Activated CD4-positive, CD25-positive, alpha-beta regulatory T cell treated with anti-CD3 and anti-CD28 coated beads, Interleukin-2, amount 50 U/mL, for 72 hours (primary cell): Measurements from ENCODE around the gene PPFIBP1.
"Not testable (repeated sequence)": the region's sequence is repeated elsewhere in the genome, so short reads cannot be mapped to it uniquely, and the experiment has no call there.

ENCODE experiments used
- DNase-seq: peaks from one replicate; pipeline ENCODE4 v3.0.0; 2021

Gene PPFIBP1

GRCh38 chr12:27730097-27730588, 206.1 kb downstream of the PPFIBP1 start:
- no peak for DNase-seq

DNA sequence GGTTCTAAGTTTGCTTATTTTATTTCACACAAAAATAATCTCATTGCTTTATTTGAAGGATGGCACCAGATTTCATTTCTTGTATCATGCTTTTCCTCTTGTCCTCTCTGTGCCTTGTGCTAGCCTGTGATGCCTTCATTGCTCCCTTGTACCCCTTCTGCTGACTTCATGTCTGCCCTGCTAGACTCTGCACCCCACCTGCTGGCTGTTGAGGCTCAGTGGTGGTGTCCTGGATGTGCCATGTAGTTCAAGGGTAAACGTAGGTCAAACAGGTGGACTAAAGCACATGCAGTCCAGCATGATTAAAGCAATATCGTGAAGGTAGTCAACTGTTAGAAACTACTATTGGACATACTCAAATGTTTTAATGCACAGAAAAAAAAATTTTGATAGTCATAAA, 208.3 kb downstream of the PPFIBP1 start:
- DNase-seq = no peak

GRCh38 chr12:27733052-27733656, 209.1 kb downstream of the PPFIBP1 start:
- no peak for DNase-seq

DNA sequence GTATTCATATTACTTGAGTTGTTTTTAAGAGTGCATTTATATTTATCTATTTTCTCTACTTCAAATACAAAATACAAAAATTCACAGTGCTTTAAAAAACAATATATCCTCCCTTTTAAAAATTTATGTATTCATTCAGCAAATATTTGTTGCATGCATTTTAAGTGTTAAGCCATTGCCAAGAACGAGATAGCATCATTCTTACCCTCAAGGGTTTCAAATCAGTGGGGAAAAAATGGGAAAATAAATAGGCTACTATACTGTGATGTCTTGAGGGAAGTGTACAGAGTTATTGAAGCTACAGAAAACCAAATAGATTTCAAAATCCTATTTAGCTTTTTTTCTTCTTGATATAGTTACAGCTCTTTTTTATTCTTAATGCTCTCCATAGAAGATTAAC, 209.8 kb downstream of the PPFIBP1 start:
- no peak for DNase-seq

- not testable (repeated sequence) for DNase-seq
Observed at GRCh38 chr12:27734321-27734720, 210.3 kb downstream of the PPFIBP1 start.

DNA sequence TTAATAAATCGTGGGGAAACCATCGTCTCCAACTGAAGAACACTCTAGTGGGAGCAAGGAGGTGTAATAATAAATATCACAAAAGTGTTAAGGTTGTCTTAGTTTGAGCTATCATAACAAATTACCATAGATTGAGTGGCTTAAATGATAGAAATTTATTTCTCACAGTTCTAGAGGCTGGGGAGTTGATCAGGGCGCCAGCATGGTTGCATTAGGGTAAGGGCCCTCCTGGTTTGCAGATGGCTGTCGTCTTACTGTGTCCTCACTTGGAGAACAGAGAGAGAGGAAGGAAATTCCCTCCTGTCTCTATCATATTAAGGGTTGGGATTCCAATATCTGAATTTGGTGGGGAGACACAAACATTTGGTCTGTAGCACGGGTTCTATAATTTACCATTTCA, 219.6 kb downstream of the PPFIBP1 start:
- DNase-seq = no peak
